MM.1S (cell line): ENCODE measurements around the gene SLC1A1.
A peak's percentile ranks its signal among the peaks of the same experiment; 100 is the strongest.

Source experiments
- DNase-seq: peaks from one replicate; pipeline ENCODE4 v3.0.0-alpha.2; 2015
- H2AFZ ChIP-seq: fragments of 300-600 bp; sonication (generic); 2 replicates; pipeline ENCODE4 v1.6.0; 2016; ENCODE audit warnings: antibody characterized with exemption, low read length
- H3F3A ChIP-seq: fragments of 300-600 bp; sonication (generic); 2 replicates; pipeline ENCODE4 v1.6.1; 2016; ENCODE audit warnings: mild to moderate bottlenecking, antibody characterized with exemption, low read length, moderate library complexity, mixed read lengths; ENCODE audit not compliant: insufficient read depth
- H3K27ac ChIP-seq: fragments of 300-600 bp; sonication (generic); 2 replicates; pipeline ENCODE4 v1.5.1; 2016; ENCODE audit warnings: mild to moderate bottlenecking, low read length
- H3K27me3 ChIP-seq: fragments of 300-600 bp; sonication (generic); replicated peaks from 2 replicates; pipeline ENCODE4 v1.6.0; 2016; ENCODE audit warnings: low read length; ENCODE audit not compliant: insufficient read depth
- H3K36me3 ChIP-seq: fragments of 300-600 bp; sonication (generic); replicated peaks from 2 replicates; pipeline ENCODE4 v1.6.1; 2016; ENCODE audit warnings: mild to moderate bottlenecking, low read length, mixed read lengths; ENCODE audit not compliant: insufficient read depth
- H3K4me1 ChIP-seq: fragments of 300-600 bp; sonication (generic); 2 replicates; pipeline ENCODE4 v1.6.1; 2016; ENCODE audit warnings: low read length, mixed read lengths
- H3K4me2 ChIP-seq: fragments of 300-600 bp; sonication (generic); 2 replicates; pipeline ENCODE4 v1.6.0; 2016; ENCODE audit warnings: low read depth, low read length
- H3K4me3 ChIP-seq: fragments of 300-600 bp; sonication (generic); 2 replicates; pipeline ENCODE4 v1.5.1; 2016; ENCODE audit warnings: low read length, mixed read lengths
- H3K79me2 ChIP-seq: fragments of 300-600 bp; sonication (generic); 2 replicates; pipeline ENCODE4 v1.6.1; 2016; ENCODE audit warnings: mixed run types, low read length, mixed read lengths
- H3K9ac ChIP-seq: fragments of 300-600 bp; sonication (generic); 2 replicates; pipeline ENCODE4 v1.6.1; 2016; ENCODE audit warnings: low read length, mixed read lengths
- H3K9me2 ChIP-seq: fragments of 300-600 bp; sonication (generic); replicated peaks from 2 replicates; pipeline ENCODE4 v1.6.1; 2016; ENCODE audit warnings: mild to moderate bottlenecking, low read length, mixed read lengths; ENCODE audit not compliant: insufficient read depth
- H3K9me3 ChIP-seq: fragments of 300-600 bp; sonication (generic); replicated peaks from 2 replicates; pipeline ENCODE4 v1.6.1; 2016; ENCODE audit warnings: mild to moderate bottlenecking, low read length, mixed read lengths; ENCODE audit not compliant: insufficient read depth
- H4K20me1 ChIP-seq: fragments of 300-600 bp; sonication (generic); 2 replicates; pipeline ENCODE4 v1.6.1; 2016; ENCODE audit warnings: mild to moderate bottlenecking, low read length, moderate library complexity, mixed read lengths; ENCODE audit not compliant: insufficient read depth
- EZH2 ChIP-seq: fragments of 300-600 bp; sonication (generic); optimal IDR thresholded peaks from 2 replicates; pipeline ENCODE3; 2017; ENCODE audit warnings: low read depth, mild to moderate bottlenecking, antibody characterized with exemption, low read length, mixed read lengths
- EZH2phosphoT487 ChIP-seq: fragments of 300-600 bp; sonication (generic); IDR thresholded peaks from 2 replicates; pipeline ENCODE4 v1.6.1; 2018; ENCODE audit warnings: antibody characterized with exemption, low read length
- TF ChIP-seq, protein P1 (sequence below): fragments of 300-600 bp; sonication (generic); IDR thresholded peaks from 2 replicates; pipeline ENCODE4 v1.5.1; 2016; ENCODE audit warnings: antibody characterized with exemption, low read length, mixed read lengths

SLC1A1 gene

DNA sequence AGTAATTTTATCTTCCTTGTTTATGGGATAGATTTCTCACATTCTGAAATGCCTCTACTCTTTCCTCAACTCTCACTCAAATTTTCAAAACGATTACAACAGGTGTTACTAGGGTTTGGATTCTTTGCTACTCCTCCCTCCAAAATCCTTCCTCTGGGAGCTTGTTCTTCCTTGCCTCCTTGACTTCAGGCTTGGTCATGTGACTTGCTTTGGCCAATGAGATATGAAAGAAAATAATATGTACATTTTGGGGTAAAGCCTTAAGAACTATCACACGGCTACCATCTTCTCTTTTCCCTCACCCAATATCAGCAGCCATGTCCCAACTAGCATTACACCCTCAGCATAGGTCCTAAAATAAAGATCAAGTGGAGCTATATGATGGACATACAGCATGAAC, 28.8 kb upstream of the SLC1A1 start:
- Histone ChIP-seq H3K4me3 (no peak overlapping the region), H3K36me3 (no peaks in the 10 kb centered on the region), H3K9ac (no peak overlapping the region), H2AFZ (no peak overlapping the region), H3K79me2 (no peaks in the 10 kb centered on the region), H3F3A (no peaks in the 10 kb centered on the region), H3K27me3 (no peaks in the 10 kb centered on the region), H3K27ac (no peak overlapping the region), H4K20me1 (no peaks in the 10 kb centered on the region), H3K4me1 (no peaks in the 10 kb centered on the region), H3K4me2 (no peak overlapping the region), H3K9me3 (no peaks in the 10 kb centered on the region), H3K9me2 (no peaks in the 10 kb centered on the region)
- TF ChIP-seq EZH2, result no peak
- no peak for DNase-seq

DNA sequence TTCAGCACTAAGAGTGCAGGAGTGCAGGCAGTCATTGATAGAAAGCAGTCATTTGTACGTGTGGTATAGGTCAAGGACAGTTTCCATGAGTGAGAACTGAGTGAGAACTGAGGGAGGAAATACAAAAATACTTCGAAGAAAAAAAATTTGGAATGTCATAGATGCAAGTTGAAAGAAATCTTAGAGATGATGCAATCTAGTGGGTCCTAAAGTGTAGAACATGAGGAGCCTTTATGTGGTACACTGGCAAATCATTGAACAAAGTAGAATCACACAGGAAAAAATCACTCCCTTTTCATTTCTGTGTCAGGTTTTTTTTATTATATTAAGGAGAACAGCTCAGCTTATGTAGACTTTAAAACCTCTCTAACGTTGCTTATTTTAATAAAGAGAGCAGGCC, 26.4 kb upstream of the SLC1A1 start:
- Histone ChIP-seq H3F3A (no peaks in the 10 kb centered on the region), H3K27me3 (no peaks in the 10 kb centered on the region), H3K4me1 (no peaks in the 10 kb centered on the region), H3K27ac (no peak overlapping the region), H4K20me1 (no peaks in the 10 kb centered on the region), H3K36me3 (no peaks in the 10 kb centered on the region), H3K4me3 (no peak overlapping the region), H3K9me3 (no peaks in the 10 kb centered on the region), H2AFZ (no peak overlapping the region), H3K9ac (no peak overlapping the region), H3K4me2 (no peak overlapping the region), H3K9me2 (no peaks in the 10 kb centered on the region), H3K79me2 (no peaks in the 10 kb centered on the region)
- DNase-seq, result no peak
- TF ChIP-seq EZH2 (no peak), EZH2phosphoT487 (no peak)
- TF ChIP-seq, protein P1, sequence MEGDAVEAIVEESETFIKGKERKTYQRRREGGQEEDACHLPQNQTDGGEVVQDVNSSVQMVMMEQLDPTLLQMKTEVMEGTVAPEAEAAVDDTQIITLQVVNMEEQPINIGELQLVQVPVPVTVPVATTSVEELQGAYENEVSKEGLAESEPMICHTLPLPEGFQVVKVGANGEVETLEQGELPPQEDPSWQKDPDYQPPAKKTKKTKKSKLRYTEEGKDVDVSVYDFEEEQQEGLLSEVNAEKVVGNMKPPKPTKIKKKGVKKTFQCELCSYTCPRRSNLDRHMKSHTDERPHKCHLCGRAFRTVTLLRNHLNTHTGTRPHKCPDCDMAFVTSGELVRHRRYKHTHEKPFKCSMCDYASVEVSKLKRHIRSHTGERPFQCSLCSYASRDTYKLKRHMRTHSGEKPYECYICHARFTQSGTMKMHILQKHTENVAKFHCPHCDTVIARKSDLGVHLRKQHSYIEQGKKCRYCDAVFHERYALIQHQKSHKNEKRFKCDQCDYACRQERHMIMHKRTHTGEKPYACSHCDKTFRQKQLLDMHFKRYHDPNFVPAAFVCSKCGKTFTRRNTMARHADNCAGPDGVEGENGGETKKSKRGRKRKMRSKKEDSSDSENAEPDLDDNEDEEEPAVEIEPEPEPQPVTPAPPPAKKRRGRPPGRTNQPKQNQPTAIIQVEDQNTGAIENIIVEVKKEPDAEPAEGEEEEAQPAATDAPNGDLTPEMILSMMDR, result no peak

DNA sequence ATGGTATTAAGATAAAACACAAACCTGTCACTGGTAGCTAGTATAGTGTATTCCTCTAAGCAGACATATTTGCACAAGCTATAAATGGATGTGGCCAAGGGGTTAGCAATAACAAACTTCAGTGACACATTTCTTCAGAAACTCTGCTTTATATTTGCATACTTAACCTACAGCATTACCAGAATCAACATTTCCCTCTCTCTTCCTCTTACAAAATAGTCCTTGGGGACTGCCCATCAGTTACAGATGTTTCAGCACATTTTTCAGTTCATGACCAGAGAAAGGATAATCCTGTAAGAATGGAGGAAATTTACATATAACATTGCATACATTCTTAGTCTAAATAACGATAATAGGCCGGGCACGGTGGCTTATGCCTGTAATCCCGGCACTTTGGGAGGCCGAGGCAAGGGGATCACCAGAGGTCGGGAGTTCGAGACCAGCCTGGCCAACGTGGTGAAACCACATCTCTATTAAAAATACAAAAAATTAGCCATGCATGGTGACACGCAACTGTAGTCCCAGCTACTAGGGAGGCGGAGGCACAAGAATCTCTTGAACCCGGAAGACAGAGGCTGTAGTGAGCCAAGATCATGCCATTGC, 25.3 kb upstream of the SLC1A1 start:
- Histone ChIP-seq H3F3A (no peaks in the 10 kb centered on the region), H3K4me1 (no peaks in the 10 kb centered on the region), H3K27ac (no peak overlapping the region), H3K9me2 (no peaks in the 10 kb centered on the region), H3K9ac (no peak overlapping the region), H3K36me3 (no peaks in the 10 kb centered on the region), H3K4me2 (no peak overlapping the region), H4K20me1 (no peaks in the 10 kb centered on the region), H3K27me3 (no peaks in the 10 kb centered on the region), H3K4me3 (no peak overlapping the region), H3K9me3 (no peaks in the 10 kb centered on the region), H2AFZ (no peak overlapping the region), H3K79me2 (no peaks in the 10 kb centered on the region)
- no peak for DNase-seq
- TF ChIP-seq, protein P1, result no peak
- TF ChIP-seq EZH2phosphoT487 (no peak), EZH2 (no peak)

DNA sequence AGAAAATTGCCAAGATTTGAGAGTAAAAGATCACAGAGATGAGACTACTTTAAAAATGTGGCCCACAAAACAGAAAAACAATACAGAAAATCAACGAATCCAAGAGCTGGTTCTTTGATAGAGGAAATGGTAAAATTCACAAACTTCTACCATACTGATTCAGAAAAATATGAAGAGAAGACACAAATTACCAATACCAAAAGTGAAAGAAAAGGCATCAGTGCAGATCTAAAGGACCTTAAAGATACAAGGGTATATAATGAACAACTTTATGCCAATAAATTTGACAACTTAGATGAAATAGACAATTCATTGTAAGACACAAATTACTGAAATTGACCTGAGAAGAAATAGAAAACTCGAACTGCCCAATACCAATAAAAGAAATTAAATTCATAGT, 24.4 kb upstream of the SLC1A1 start:
- H3K4me1 ChIP-seq, result no peaks in the 10 kb centered on the region
- H3K36me3 ChIP-seq, result no peaks in the 10 kb centered on the region
- no peaks in the 10 kb centered on the region for H3K9me2 ChIP-seq
- H3K27ac ChIP-seq, result no peak overlapping the region
- H3K27me3 ChIP-seq, result no peaks in the 10 kb centered on the region
- no peaks in the 10 kb centered on the region for H4K20me1 ChIP-seq
- no peak overlapping the region for H3K9ac ChIP-seq
- no peaks in the 10 kb centered on the region for H3K79me2 ChIP-seq
- no peaks in the 10 kb centered on the region for H3K9me3 ChIP-seq
- H3F3A ChIP-seq, result no peaks in the 10 kb centered on the region
- DNase-seq, result peak; percentile 13
- H2AFZ ChIP-seq, result peak overlapping the region; percentile 19; the same call in 1 of the 2 replicates
- H3K4me3 ChIP-seq, result no peak overlapping the region
- TF ChIP-seq EZH2 (no peak), EZH2phosphoT487 (no peak)
- TF ChIP-seq, protein P1, result no peak
- peak overlapping the region; percentile 8; the same call in 1 of the 2 replicates for H3K4me2 ChIP-seq
